ENCODE results near the gene CNNM3.

Gene CNNM3

DNA sequence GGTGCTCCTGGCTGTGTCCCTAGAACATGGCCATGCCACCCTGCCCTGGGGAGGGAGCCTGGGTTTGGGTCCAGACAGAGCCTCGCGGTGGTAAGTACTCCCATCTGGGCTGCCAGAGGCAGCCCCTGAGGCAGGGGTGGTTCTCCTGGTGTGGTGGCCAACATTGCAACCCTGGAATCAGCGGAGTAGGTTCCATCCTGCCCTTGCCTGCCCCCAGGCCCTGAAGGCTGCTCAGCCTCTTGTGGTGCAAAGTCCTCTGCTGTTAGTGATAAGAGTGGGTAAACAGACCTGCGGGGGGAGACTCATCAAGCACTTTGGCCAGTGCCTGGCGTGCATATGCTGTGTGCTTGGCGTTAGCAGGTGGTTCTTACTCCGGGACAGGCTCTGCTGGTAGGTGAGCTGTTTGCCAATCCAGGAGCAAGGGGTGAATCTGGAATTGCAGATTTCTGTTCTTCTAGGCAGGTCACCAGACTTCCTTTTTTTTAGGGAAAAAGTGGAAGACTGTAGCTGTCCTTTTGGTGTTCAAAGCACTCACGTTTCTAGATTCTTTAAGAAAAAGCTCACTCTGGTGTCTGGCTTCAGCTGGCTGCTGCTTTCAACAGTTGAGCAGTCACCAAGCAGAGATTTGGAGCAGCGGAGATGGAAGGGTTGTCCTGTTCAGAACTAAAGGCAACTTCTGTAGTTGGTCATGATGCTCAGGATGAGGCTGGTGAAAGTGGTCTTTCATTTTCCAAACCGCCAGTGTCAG lies 3.2 kb downstream of the CNNM3 start:
- DNase-seq: peak; percentile 57

DNA sequence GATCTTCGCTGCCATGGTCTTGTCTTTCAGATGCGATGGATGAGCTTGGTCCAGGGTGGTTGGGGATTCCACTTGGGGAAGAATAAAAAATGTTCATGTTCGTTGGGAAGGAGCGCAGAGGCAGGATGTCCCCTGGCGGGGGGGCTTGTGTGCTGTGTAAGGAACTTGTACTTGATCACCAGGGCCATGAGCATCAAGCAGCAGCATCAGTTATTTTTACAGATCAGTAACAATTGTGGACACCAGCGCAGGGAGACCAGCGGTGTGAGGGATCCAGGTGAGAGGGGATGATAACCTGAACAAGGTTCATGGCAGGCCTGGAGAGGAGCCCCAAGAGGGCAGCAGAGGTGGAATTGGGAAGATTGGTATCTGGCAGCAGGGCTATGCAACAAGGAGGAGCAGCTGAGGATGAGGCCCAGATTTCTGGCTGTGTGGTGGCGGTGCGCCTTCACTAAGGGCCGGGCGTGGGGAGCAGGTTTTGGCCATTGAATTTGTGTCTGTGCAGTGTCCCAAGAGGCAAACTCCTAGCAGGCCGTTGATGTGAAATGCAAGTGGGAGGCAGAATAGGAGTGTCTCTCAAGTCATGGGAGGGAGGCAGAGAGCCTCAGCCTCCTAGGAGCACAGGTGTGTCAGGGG lies 3.9 kb downstream of the CNNM3 start:
- DNase-seq: no peak

DNA sequence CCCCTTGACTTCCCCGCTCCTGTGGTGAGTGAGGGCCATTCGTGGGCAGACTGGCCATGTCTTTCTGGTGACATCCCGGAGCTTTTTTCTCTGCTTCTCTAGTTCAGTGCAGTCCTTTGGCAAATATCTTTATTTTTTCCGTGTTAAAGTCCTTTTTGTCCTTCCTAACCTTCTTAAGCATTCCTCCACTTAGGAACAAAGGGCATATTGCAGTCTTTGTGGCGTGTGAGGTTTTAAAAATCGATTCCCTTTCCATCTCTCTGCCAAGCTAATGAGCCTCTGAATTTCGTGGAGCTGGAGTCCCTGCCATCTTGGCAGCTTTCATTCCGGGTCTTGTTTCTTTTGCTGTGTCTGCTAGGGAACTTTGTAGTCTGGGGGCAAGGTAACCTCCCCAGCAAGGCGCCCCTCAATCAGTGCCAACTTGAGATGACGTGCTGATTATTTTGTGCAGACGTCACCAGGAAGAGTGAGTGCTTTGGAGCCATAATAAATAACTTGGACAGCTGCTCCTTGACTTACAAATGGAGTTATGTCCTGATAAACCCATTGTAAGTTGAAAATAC lies 5.1 kb downstream of the CNNM3 start:
- no peak for DNase-seq

GRCh38 chr2:96822786-96823185 lies 6.7 kb downstream of the CNNM3 start:
- no peak for DNase-seq

GRCh38 chr2:96823198-96823597 lies 7.1 kb downstream of the CNNM3 start:
- DNase-seq: no peak

- DNase-seq: no peak
Observed at GRCh38 chr2:96824079-96824870, 8.2 kb downstream of the CNNM3 start.

- DNase-seq: no peak
Observed at GRCh38 chr2:96825057-96825456, 9.0 kb downstream of the CNNM3 start.

- no peak for DNase-seq
Observed at GRCh38 chr2:96826546-96827278, 10.6 kb downstream of the CNNM3 start.

DNA sequence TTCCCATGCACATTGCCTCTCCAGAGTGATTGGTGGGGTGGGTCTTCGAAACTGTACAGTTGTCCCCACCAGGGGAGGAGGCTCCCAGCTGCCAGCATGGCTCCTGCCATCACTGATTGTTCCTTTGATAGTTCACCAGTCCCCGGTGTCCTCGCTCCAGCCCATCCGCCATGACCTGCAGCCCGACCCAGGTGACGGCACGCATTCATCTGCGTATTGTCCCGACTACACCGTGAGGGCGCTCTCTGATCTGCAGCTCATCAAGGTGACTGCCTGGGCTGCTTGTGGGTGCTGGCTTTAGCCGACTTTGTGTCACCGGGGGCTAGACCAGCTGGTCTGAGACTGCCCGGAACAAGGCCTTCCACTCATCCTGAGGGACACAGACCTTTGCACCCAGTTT lies 12.4 kb downstream of the CNNM3 start:
- no peak for DNase-seq

- DNase-seq: no peak
Observed at GRCh38 chr2:96828874-96829273, 12.8 kb downstream of the CNNM3 start.

DNA sequence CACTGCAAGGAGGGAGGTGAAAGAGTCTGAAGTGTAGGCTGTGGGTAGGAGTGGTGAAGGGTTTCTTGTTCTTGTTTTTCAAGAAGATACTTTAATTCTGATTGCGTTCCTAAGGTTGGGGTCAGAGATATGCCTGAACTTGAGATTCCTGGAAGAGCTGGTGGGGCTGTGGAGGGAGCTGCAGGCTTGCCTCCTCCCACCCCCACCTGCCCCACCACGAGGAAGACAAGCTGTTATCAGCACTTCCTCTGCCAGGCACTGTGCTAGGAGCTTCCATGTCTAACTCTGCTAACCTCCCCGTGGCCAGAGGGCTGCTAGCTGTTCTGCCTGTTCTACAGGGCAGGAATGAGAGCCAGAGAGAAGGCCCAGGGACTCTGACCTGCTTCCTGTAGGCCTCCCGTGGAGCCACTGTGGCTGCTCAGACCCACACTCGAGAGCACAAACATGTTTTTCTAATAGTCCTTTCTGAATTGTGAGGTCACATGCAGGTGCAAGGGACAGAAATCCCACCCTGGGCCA lies 14.0 kb downstream of the CNNM3 start:
- DNase-seq: no peak

- DNase-seq: no peak
Observed at GRCh38 chr2:96831679-96832078, 15.6 kb downstream of the CNNM3 start.

DNA sequence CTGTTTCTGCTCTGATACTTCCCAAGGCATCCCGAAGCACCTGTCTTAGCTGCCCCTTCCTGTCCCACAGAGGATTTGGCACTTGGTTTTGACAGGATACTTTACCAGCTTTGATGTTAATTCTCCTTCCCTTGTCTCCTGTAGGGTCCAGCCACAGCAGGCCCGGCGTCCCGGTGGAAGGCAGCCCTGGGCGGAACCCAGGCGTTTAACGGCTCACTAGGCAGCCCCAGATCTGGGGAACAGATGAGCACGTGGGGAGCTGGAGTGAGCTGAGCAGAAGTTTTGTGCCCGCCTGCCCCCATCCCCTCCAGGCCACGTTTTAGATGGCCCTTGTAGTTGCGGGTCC lies 16.3 kb downstream of the CNNM3 start:
- no peak for DNase-seq

DNA sequence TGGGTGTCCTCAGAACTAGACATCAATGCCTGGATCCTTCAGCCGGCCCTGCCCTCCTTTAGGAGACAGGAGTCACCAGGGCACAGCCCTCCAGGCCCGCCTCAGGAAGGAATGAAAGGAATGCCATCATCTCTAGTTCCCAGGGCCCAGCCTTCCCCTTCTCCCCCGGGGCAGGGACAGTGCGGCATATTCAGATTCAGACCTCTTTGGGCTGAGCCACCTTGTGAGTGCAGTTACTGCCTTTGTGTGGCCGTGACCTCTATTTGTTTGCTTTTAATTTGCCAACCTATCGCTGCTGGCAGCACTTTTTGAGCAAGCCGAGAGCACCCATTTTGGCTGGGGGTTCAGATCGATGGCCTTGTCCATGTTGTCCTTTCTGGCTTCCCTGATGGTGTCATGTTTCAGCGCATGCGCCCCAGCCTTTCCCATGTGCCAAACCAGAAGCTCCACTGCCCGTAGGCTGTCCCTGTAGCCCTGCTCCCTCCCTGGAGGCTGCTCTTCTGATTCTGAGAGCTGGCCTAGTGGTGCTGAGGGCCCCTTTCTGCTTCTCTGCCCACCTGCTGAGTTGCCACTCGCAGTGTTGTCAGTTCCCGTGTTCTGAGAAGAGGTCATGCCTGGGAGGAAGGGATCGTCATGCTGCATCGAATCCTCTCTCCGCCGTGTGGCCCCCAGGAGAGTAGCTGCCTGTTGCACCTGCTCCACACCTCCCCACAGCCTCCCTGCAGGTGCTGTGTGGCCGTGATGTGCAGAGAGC lies 16.9 kb downstream of the CNNM3 start:
- DNase-seq: peak; percentile 82

DNA sequence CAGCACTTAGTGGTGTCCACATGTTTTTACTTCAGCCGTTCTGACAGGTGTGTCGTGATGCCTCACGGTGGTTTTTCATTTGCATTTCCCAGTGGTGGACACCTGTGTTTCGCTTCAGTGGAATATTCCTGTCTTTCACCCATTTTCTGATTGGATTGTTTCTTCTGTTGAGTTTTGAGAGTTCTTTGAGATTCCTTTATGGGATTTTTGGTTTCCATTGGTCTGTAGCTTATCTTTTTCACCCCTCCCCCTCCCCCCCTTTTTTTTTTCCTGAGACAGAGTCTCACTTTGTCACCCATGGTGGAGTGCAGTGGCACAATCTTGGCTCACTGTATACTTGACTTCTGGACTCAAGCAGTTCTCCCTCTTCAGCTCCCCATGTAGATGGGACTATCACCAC lies 19.8 kb downstream of the CNNM3 start:
- no peak for DNase-seq

DNA sequence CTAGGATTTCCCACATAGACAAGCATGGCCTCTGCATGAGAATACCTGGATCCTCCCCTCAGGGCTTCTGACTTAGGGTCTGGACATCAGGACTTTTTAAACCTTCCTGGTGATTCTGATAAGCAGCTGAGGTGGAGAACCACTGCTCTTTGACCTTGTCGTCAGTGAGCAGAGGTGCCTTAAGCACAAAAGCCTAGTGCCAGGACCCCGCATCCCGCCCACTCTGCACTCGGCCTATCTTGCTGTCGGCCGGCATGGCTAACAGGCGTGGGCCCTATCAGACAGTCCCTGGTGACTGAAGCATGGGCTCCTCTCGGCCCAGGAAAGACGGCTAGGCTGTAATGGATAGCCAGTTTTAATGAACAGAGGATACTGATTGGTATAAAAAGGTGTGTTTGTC lies 21.5 kb downstream of the CNNM3 start:
- DNase-seq: no peak

DNA sequence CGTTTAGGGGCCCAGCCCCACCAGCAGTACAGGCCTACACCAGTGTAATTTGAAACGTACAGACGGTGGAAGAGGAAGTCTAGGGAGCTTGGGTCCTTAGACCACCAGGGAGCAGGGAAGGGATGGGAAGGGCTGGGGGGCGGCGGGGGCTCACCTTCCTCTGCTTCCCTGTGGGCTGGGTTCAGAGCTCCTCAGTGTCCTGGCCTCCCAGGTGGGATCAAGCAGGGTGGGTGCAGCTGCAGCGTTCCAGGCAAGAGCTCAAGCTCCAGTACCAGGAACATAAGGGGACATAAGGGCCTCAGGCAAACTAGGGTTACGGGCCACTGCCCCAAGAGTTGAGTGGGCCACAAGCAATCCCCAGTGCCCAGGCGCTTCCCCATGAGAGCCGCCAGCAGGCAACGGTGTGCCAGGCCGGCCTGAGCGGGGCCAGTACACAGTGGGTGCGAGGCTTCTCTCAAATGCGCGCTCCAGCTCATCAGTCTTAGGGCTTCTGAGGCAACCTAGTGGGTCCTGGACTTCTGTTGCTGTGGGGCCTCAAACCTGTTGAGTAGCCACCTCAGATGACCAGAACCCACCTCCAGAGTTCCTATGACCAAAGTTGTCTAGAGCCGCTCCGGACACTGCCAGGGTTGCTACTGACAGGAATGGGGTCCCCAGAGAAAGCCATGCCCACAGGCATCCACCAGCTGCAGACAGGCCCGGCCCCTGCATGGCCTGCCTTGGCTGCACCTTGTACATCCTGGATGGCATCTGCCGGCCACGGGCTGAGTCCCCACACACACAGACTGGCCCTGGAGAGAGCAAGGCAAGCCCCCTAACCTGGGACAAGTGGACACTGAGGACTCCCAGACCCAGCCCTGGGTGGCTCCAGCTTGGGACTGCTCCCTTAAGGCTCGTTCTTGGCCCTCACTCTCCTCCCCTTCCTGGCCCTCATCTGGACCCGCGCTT lies 22.6 kb downstream of the CNNM3 start:
- DNase-seq: no peak

DNA sequence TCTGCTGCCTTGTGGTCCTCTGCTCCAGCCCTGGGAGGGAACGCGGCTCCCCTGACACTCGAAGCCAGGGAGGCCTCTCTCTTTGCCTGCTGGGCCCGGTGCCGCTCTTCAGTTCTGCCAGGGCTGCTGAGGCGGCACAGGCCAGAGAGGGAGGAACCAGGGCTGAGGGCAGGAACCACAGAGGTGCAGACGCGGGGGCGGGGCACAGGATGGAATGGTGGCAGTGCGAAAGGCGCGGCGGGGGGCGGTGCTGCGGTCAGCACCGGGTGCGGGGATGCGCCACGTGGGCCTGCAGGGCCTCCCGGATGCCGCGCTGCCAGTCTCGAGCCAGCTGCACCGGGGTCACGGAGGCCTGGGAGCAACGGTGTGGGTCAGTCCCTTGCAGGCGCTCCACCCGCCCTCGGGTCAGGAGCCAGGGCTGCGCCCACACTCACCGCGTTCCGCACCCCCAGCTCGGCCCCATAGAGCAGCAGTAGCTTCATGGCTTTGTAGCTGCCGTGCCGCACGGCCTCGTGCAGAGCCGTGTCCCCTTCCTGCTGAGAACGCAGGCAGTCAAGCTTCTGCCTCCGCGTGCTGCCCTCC lies 23.3 kb downstream of the CNNM3 start:
- no peak for DNase-seq

- no peak for DNase-seq
Observed at GRCh38 chr2:96839875-96840850, 24.1 kb downstream of the CNNM3 start.

Data from NCI-H526 treated with DMSO at 0.1 percent for 48 hours (cell line).